ENCODE results near the gene PVALB. TPM values are rescaled to one million over a fixed set of nuclear protein-coding genes. Genes with fewer than 3 reads are reported as not detected.

Gene PVALB
- total and polyA plus RNA-seq, 2 donors (not counting 1 experiment from before 2014, with no cell fraction given), result not detected

GRCh38 chr22:36846949-36847348 is 30.1 kb upstream of the PVALB start:
- no peak overlapping the region for H3K27ac ChIP-seq (ENCODE audit: low read length in 2 of 2)
- H3K4me2 ChIP-seq (replicated peaks; ENCODE audit: low read depth, low read length, poor library complexity, severe bottlenecking), result no peak overlapping the region
- CTCF ChIA-PET, result no interaction called here
- H3K27me3 ChIP-seq (replicated peaks in 1 of 4; ENCODE audit: control extremely low read depth in 1 of 4, control insufficient read depth in 3 of 4, insufficient read depth in 4 of 4, low read length in 3 of 4), result peaks cover 0 to 23% (median 10%) of the 10 kb centered on the region in 4 experiments
- no peaks in the 10 kb centered on the region for H3K9me3 ChIP-seq (ENCODE audit: control extremely low read depth in 1 of 3, control insufficient read depth in 2 of 3, insufficient read depth in 1 of 3, low read length in 2 of 3)
- Mint-ChIP-seq H3K27me3 (peaks cover 62% of the 10 kb centered on the region), H3K9me3 (ENCODE audit: insufficient read depth) (no peaks in the 10 kb centered on the region), H3K27ac (no peak overlapping the region), H3K4me1 (no peaks in the 10 kb centered on the region), H3K4me3 (no peak overlapping the region)
- no peak for DNase-seq
- ATAC-seq (ENCODE audit: low read depth), result no peak
- H3K4me3 ChIP-seq (ENCODE audit: control extremely low read depth in 1 of 5, extremely low read depth in 1 of 5, insufficient read depth in 1 of 5, low read depth in 2 of 5, low read length in 4 of 5), result no peak overlapping the region
- no peaks in the 10 kb centered on the region for H4K20me1 ChIP-seq (ENCODE audit: control insufficient read depth, insufficient read depth, low read length, poor library complexity, severe bottlenecking)
- WGBS (ENCODE audit: insufficient coverage), result 67% methylated on average over 6 of the region's 6 CpGs
- H3K79me2 ChIP-seq (ENCODE audit: control insufficient read depth, insufficient read depth, low read length), result no peaks in the 10 kb centered on the region
- POLR2A ChIA-PET, result no interaction called here
- intact Hi-C loops (cut with micrococcal nuclease), result no loop called here
- H3K4me1 ChIP-seq (ENCODE audit: control insufficient read depth in 2 of 2, insufficient read depth in 2 of 2, low read length in 2 of 2), result no peaks in the 10 kb centered on the region
- H3K9ac ChIP-seq (ENCODE audit: low read length), result no peak overlapping the region
- no peaks in the 10 kb centered on the region for H3K36me3 ChIP-seq (replicated peaks in 1 of 2; ENCODE audit: control extremely low read depth in 1 of 2, control insufficient read depth in 1 of 2, extremely low read depth in 1 of 2, insufficient read depth in 2 of 2, low read length in 1 of 2)
- H2AFZ ChIP-seq (ENCODE audit: insufficient read depth, low read depth, low read length, poor library complexity, severe bottlenecking), result no peak overlapping the region
- TF ChIP-seq EZH2 (IDR thresholded peaks at IDR 0.05; ENCODE audit: borderline replicate concordance, insufficient read depth, low read depth, low read length, poor library complexity, severe bottlenecking) (no peak), CTCF (IDR thresholded peaks at IDR 0.05) (no peak)

DNA sequence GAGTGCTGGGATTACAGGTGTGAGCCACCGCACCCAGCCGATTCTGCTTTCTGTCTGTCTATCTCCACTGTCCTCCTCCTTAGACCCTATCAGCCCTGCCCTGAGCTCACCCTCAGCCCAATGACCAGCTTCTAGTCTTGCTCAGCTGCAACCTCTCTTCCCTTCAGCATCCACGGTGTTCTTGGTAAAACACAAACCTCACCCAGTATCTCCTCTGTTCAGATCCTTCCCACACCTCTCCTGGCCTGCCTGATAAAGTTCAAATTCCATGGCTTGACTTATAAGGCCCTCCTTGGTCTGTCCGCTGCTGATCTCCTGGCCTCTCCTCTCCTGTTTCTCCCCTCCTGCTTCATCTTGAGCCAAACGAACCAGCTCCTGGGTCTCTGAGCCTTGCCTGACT is 29.4 kb upstream of the PVALB start:
- H3K36me3 ChIP-seq (replicated peaks in 1 of 2; ENCODE audit: control extremely low read depth in 1 of 2, control insufficient read depth in 1 of 2, extremely low read depth in 1 of 2, insufficient read depth in 2 of 2, low read length in 1 of 2), result no peaks in the 10 kb centered on the region
- TF ChIP-seq CTCF (IDR thresholded peaks at IDR 0.05), result no peak
- no peak for TF ChIP-seq EZH2 (IDR thresholded peaks at IDR 0.05; ENCODE audit: borderline replicate concordance, insufficient read depth, low read depth, low read length, poor library complexity, severe bottlenecking)
- no peak overlapping the region for H3K27ac Mint-ChIP-seq
- DNase-seq (no peak), ATAC-seq (ENCODE audit: low read depth) (no peak)
- H3K9me3 ChIP-seq (ENCODE audit: control extremely low read depth in 1 of 3, control insufficient read depth in 2 of 3, insufficient read depth in 1 of 3, low read length in 2 of 3), result no peaks in the 10 kb centered on the region
- H3K27me3 ChIP-seq (replicated peaks in 1 of 4; ENCODE audit: control extremely low read depth in 1 of 4, control insufficient read depth in 3 of 4, insufficient read depth in 4 of 4, low read length in 3 of 4), result peaks cover 0 to 23% (median 10%) of the 10 kb centered on the region in 4 experiments
- CTCF ChIA-PET, result interaction anchor here (1.6 kb wide), 1 partner anchor 10 kb away, joined by 3 read pairs; no protein-coding TSS in a partner anchor
- no peaks in the 10 kb centered on the region for H3K9me3 Mint-ChIP-seq (ENCODE audit: insufficient read depth)
- no peak overlapping the region for H2AFZ ChIP-seq (ENCODE audit: insufficient read depth, low read depth, low read length, poor library complexity, severe bottlenecking)
- intact Hi-C loops (cut with micrococcal nuclease), result no loop called here
- H3K4me1 ChIP-seq (ENCODE audit: control insufficient read depth in 2 of 2, insufficient read depth in 2 of 2, low read length in 2 of 2), result no peaks in the 10 kb centered on the region
- WGBS (ENCODE audit: insufficient coverage), result 91% methylated on average over 5 of the region's 5 CpGs
- H3K4me3 Mint-ChIP-seq, result no peak overlapping the region
- H3K9ac ChIP-seq (ENCODE audit: low read length), result no peak overlapping the region
- no peak overlapping the region for H3K4me3 ChIP-seq (ENCODE audit: control extremely low read depth in 1 of 5, extremely low read depth in 1 of 5, insufficient read depth in 1 of 5, low read depth in 2 of 5, low read length in 4 of 5)
- H3K27me3 Mint-ChIP-seq, result peaks cover 67% of the 10 kb centered on the region
- no peaks in the 10 kb centered on the region for H3K4me1 Mint-ChIP-seq
- no peak overlapping the region for H3K4me2 ChIP-seq (replicated peaks; ENCODE audit: low read depth, low read length, poor library complexity, severe bottlenecking)
- H3K79me2 ChIP-seq (ENCODE audit: control insufficient read depth, insufficient read depth, low read length), result no peaks in the 10 kb centered on the region
- POLR2A ChIA-PET, result interaction anchor here (0.6 kb wide), 1 partner anchor 950 kb away, joined by 7 read pairs; no protein-coding TSS in a partner anchor
- no peaks in the 10 kb centered on the region for H4K20me1 ChIP-seq (ENCODE audit: control insufficient read depth, insufficient read depth, low read length, poor library complexity, severe bottlenecking)
- H3K27ac ChIP-seq (ENCODE audit: low read length in 2 of 2), result no peak overlapping the region
